Nephron (organoid): ENCODE measurements around the gene MAP1B.

Source experiments
- H3K27ac Mint-ChIP-seq, 3 experiments: 2 replicates each; pipeline ENCODE4 v1.8.0; 2020; ENCODE audit warnings: mixed read lengths in 3 of 3, mild to moderate bottlenecking in 2 of 3, moderate library complexity in 1 of 3
- H3K27me3 Mint-ChIP-seq: 2 replicates; pipeline ENCODE4 v1.8.0; 2021; ENCODE audit warnings: low read depth, mild to moderate bottlenecking, moderate library complexity, mixed read lengths
- H3K36me3 Mint-ChIP-seq: 2 replicates; pipeline ENCODE4 v1.8.0; 2020; ENCODE audit warnings: low read depth, mixed read lengths
- H3K4me1 Mint-ChIP-seq: 2 replicates; pipeline ENCODE4 v1.8.0; 2020; ENCODE audit warnings: mixed read lengths
- H3K4me3 Mint-ChIP-seq, 3 experiments: 2 replicates each; pipeline ENCODE4 v1.8.0; 2020; ENCODE audit warnings: mild to moderate bottlenecking in 3 of 3, mixed read lengths in 3 of 3, moderate library complexity in 2 of 3
- H3K9me3 Mint-ChIP-seq: 2 replicates; pipeline ENCODE4 v1.8.0; 2020; ENCODE audit warnings: mixed read lengths
- TF ChIP-seq, protein P1 (sequence below), 3 experiments: fragments of 200-600 bp; sonication (generic); IDR thresholded peaks; one replicate each; pipeline ENCODE4 v1.5.0; 2021; ENCODE audit warnings: antibody characterized with exemption in 3 of 3; ENCODE audit not compliant: unreplicated experiment in 3 of 3

Gene MAP1B

DNA sequence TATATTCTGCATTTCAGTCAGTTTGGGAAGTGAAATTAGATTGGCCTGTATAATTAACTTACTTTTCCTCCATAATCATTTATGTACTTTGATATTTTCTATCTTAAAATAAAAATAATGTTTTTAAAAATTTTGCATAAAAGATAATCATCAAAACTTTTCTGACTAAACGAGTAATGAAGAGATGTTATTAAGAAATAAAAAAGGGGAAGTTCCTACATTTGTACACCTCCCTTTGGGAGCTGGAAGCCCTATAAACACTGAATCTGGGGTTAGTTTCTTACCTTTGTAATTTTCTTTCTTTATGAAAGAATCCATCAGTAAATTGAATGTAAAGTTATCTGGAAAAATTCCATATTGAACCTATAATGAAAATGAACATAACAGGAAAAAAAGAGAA, 126.6 kb downstream of the MAP1B start:
- peaks cover 10% of the 10 kb centered on the region for H3K4me1 Mint-ChIP-seq
- TF ChIP-seq, protein P1, sequence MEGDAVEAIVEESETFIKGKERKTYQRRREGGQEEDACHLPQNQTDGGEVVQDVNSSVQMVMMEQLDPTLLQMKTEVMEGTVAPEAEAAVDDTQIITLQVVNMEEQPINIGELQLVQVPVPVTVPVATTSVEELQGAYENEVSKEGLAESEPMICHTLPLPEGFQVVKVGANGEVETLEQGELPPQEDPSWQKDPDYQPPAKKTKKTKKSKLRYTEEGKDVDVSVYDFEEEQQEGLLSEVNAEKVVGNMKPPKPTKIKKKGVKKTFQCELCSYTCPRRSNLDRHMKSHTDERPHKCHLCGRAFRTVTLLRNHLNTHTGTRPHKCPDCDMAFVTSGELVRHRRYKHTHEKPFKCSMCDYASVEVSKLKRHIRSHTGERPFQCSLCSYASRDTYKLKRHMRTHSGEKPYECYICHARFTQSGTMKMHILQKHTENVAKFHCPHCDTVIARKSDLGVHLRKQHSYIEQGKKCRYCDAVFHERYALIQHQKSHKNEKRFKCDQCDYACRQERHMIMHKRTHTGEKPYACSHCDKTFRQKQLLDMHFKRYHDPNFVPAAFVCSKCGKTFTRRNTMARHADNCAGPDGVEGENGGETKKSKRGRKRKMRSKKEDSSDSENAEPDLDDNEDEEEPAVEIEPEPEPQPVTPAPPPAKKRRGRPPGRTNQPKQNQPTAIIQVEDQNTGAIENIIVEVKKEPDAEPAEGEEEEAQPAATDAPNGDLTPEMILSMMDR (IDR thresholded peaks at IDR 0.05; ENCODE audit: unreplicated experiment in 3 of 3): no peak
- H3K27me3 Mint-ChIP-seq: no peaks in the 10 kb centered on the region
- H3K9me3 Mint-ChIP-seq: no peaks in the 10 kb centered on the region
- H3K4me3 Mint-ChIP-seq: no peak overlapping the region
- peaks cover 26% of the 10 kb centered on the region for H3K36me3 Mint-ChIP-seq
- H3K27ac Mint-ChIP-seq: no peak overlapping the region

DNA sequence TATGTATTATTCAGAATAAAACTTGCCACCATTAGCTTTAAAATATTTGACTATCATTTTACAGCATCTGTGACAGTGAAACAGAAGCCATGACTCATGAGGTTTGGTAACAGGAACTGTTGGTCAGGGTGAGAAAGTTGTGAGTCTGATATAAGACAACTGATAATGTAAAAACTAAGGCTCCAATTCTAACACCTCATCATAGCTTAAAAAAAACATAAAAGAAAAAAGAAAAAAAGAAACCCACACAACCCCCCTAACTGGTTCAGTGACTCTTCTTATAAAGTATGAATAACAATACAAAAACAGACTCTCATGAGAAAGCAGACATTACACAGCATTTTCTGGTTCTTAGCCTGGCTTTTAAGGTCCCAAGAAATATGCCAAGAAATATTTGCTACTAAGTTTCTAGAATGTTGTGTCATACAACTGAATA, 127.0 kb downstream of the MAP1B start:
- no peak overlapping the region for H3K27ac Mint-ChIP-seq
- H3K36me3 Mint-ChIP-seq: peaks cover 26% of the 10 kb centered on the region
- H3K27me3 Mint-ChIP-seq: no peaks in the 10 kb centered on the region
- H3K9me3 Mint-ChIP-seq: no peaks in the 10 kb centered on the region
- H3K4me3 Mint-ChIP-seq: no peak overlapping the region
- TF ChIP-seq, protein P1 (IDR thresholded peaks at IDR 0.05; ENCODE audit: unreplicated experiment in 3 of 3): no peak
- H3K4me1 Mint-ChIP-seq: peaks cover 10% of the 10 kb centered on the region

DNA sequence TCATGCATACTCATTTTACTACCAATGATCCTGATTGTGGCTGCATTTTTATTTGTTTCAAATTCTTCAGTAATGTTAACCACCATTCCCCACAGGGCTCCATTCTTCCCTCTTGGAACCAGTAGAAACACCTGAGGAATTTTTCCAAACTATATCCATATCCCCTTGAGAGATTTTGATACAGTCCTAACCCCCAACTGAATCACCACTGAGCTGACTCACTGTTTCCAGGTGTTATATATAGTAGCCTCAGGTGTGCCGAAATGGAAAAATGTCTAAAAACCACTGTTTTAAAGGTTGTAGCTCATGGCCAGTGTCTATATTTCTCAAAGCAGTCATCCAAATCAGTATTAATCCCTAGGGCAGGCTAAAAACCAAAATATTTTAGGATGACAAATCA, 127.6 kb downstream of the MAP1B start:
- H3K9me3 Mint-ChIP-seq: no peaks in the 10 kb centered on the region
- no peaks in the 10 kb centered on the region for H3K27me3 Mint-ChIP-seq
- no peak overlapping the region for H3K4me3 Mint-ChIP-seq
- peaks cover 26% of the 10 kb centered on the region for H3K36me3 Mint-ChIP-seq
- H3K27ac Mint-ChIP-seq: no peak overlapping the region
- peaks cover 10% of the 10 kb centered on the region for H3K4me1 Mint-ChIP-seq
- TF ChIP-seq, protein P1 (IDR thresholded peaks at IDR 0.05; ENCODE audit: unreplicated experiment in 3 of 3): no peak

DNA sequence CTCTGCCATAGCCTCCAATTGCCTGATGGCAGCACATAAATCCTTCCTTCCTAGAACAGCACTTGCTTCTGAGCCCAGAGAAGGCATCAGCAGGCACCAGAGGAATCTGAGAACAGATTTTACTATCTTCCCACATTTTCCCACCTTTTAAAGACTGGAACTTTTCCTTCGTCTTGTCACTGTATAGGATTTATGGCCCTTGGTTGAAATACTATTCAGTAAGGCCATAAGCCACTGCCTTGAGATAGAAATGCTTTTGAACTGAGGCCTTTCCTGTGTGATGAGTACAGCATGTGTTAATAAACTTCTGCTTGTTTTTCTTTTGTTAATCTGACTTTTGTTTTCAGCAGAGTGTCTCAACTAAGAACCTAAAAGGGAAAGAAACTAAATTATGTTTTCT, 128.4 kb downstream of the MAP1B start:
- no peaks in the 10 kb centered on the region for H3K27me3 Mint-ChIP-seq

DNA sequence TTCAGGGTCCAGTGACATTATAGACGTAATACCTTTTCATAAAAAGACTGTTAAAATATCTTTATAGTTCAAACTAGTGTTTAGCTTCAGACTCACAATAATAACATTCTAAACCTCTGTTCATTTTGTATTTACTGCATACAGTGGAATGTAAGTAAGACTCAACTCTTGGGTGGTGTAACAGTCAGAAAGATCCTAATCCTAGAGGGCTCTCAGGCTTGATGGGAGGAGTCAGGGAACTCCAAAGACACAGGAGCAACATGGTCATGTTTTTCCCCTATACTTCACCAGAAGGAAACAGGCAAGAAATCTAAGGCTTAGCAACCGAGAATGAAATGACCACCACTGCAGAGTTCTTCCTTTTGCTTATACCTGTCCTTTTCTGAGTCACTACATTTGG, 130.1 kb downstream of the MAP1B start:
- TF ChIP-seq, protein P1 (IDR thresholded peaks at IDR 0.05; ENCODE audit: unreplicated experiment in 3 of 3): no peak
- Mint-ChIP-seq H3K36me3 (peaks cover 10% of the 10 kb centered on the region), H3K27ac (no peak overlapping the region), H3K4me3 (no peak overlapping the region), H3K9me3 (no peaks in the 10 kb centered on the region), H3K4me1 (peaks cover 16% of the 10 kb centered on the region), H3K27me3 (no peaks in the 10 kb centered on the region)

More for the DNA sequence above, 128.4 kb downstream of the MAP1B start:
- peaks cover 19% of the 10 kb centered on the region for H3K36me3 Mint-ChIP-seq
- H3K27ac Mint-ChIP-seq: peak overlapping the region in 1 of 3 experiments; percentile 72
- H3K4me3 Mint-ChIP-seq: no peak overlapping the region
- peaks cover 10% of the 10 kb centered on the region for H3K4me1 Mint-ChIP-seq
- no peaks in the 10 kb centered on the region for H3K9me3 Mint-ChIP-seq
- TF ChIP-seq, protein P1 (IDR thresholded peaks at IDR 0.05; ENCODE audit: unreplicated experiment in 3 of 3): no peak

DNA sequence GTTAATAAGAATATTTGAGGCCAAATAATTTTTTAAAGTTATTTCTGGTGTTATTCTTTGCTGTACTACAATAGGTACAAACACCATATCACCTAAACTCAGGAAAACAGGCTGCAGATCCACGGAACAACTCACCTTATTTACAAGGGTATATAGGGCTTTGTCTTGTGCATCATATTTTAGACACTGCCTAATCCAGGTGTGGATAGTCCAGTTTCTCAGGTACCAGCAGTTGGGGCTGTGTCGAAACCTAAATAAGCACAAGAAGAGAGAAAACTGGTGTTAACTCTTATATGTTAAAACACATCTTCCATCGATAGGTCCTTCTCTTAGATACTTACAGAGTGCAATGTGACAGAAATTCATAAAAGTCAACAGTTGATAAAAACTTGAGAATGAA, 130.6 kb downstream of the MAP1B start:
- peaks cover 18% of the 10 kb centered on the region for H3K4me1 Mint-ChIP-seq
- TF ChIP-seq, protein P1 (IDR thresholded peaks at IDR 0.05; ENCODE audit: unreplicated experiment in 3 of 3): no peak
- H3K27me3 Mint-ChIP-seq: no peaks in the 10 kb centered on the region
- H3K4me3 Mint-ChIP-seq: no peak overlapping the region
- H3K27ac Mint-ChIP-seq: peak overlapping the region in 1 of 3 experiments; percentile 81
- H3K9me3 Mint-ChIP-seq: no peaks in the 10 kb centered on the region
- H3K36me3 Mint-ChIP-seq: peaks cover 10% of the 10 kb centered on the region
